ENCODE data around the gene ANKIB1.

ANKIB1 gene

GRCh38 chr7:92228100-92228499 lies 17.7 kb upstream of the ANKIB1 start:
- no peak for TF ChIP-seq CTCF (IDR thresholded peaks at IDR 0.05; ENCODE audit: low read depth, low read length)
- no peak overlapping the region for H3K4me3 ChIP-seq (replicated peaks in 1 of 2; ENCODE audit: low read depth in 2 of 2, low read length in 2 of 2)
- DNase-seq (ENCODE audit: low read depth in 2 of 2): peak in 1 of 2 donors; percentile 25

GRCh38 chr7:92228742-92229141 lies 17.0 kb upstream of the ANKIB1 start:
- no peak for TF ChIP-seq CTCF (IDR thresholded peaks at IDR 0.05; ENCODE audit: low read depth, low read length)
- no peak for DNase-seq (ENCODE audit: low read depth in 2 of 2)
- no peak overlapping the region for H3K4me3 ChIP-seq (replicated peaks in 1 of 2; ENCODE audit: low read depth in 2 of 2, low read length in 2 of 2)

- no peak for DNase-seq (ENCODE audit: low read depth in 2 of 2)
- TF ChIP-seq CTCF (IDR thresholded peaks at IDR 0.05; ENCODE audit: low read depth, low read length): no peak
- H3K4me3 ChIP-seq (replicated peaks in 1 of 2; ENCODE audit: low read depth in 2 of 2, low read length in 2 of 2): no peak overlapping the region
These were observed 15.2 kb upstream of the ANKIB1 start for GRCh38 chr7:92230547-92230946.

GRCh38 chr7:92242972-92243371 lies 2.8 kb upstream of the ANKIB1 start:
- no peak overlapping the region for H3K4me3 ChIP-seq (replicated peaks in 1 of 2; ENCODE audit: low read depth in 2 of 2, low read length in 2 of 2)
- no peak for DNase-seq (ENCODE audit: low read depth in 2 of 2)
- TF ChIP-seq CTCF (IDR thresholded peaks at IDR 0.05; ENCODE audit: low read depth, low read length): no peak

GRCh38 chr7:92244808-92245486 lies 827 bp upstream of the ANKIB1 start:
- DNase-seq (ENCODE audit: low read depth in 2 of 2): peak; percentile 29 to 36
- TF ChIP-seq CTCF (IDR thresholded peaks at IDR 0.05; ENCODE audit: low read depth, low read length): no peak
- H3K4me3 ChIP-seq (replicated peaks in 1 of 2; ENCODE audit: low read depth in 2 of 2, low read length in 2 of 2): peak overlapping the region; percentile 70 to 88

GRCh38 chr7:92246360-92247101 lies 757 bp downstream of the ANKIB1 start:
- TF ChIP-seq CTCF (IDR thresholded peaks at IDR 0.05; ENCODE audit: low read depth, low read length): no peak
- peak; percentile 25 to 33 for DNase-seq (ENCODE audit: low read depth in 2 of 2)
- H3K4me3 ChIP-seq (replicated peaks in 1 of 2; ENCODE audit: low read depth in 2 of 2, low read length in 2 of 2): peak overlapping the region; percentile 70 to 88

Data from cardiac fibroblast (primary cell).